Measurements from ENCODE around the gene ZEB1. TPM values are rescaled to one million over a fixed set of nuclear protein-coding genes. Genes with fewer than 3 reads are reported as not detected.

The ZEB1 gene
- total RNA-seq = 67.3 TPM

- H3K27me3 ChIP-seq (ENCODE audit: control insufficient read depth in 3 of 3, insufficient read depth in 3 of 3, low read length in 3 of 3) = no peaks in the 10 kb centered on the region
- H3K9ac ChIP-seq (ENCODE audit: low read depth in 1 of 3, low read length in 3 of 3) = peak within 1 kb of the TSS; percentile 85 to 89 (median 89)
- no peaks in the 10 kb centered on the region for H3K9me3 ChIP-seq (ENCODE audit: control insufficient read depth in 3 of 3, low read length in 3 of 3)
- peak within 1 kb of the TSS; percentile 89 to 97 (median 92) for H3K4me3 ChIP-seq (ENCODE audit: low read length in 3 of 3)
- peak within 1 kb of the TSS; percentile 93 for H3K27ac ChIP-seq (ENCODE audit: low read depth, low read length)
- H3K4me1 ChIP-seq (ENCODE audit: control insufficient read depth in 3 of 3, insufficient read depth in 3 of 3, low read length in 3 of 3) = peaks cover 14 to 29% (median 23%) of the 10 kb centered on the region in 3 donors
- no peaks in the 10 kb centered on the region for H3K36me3 ChIP-seq (ENCODE audit: control insufficient read depth in 3 of 3, insufficient read depth in 3 of 3, low read length in 3 of 3)
These were observed at the start of gene ZEB1 for GRCh38 chr10:31318854-31319601. Gene ZEB1 (plus strand): TSS chr10:31319216. CDS start chr10:31319235, 19 bp downstream.

DNA sequence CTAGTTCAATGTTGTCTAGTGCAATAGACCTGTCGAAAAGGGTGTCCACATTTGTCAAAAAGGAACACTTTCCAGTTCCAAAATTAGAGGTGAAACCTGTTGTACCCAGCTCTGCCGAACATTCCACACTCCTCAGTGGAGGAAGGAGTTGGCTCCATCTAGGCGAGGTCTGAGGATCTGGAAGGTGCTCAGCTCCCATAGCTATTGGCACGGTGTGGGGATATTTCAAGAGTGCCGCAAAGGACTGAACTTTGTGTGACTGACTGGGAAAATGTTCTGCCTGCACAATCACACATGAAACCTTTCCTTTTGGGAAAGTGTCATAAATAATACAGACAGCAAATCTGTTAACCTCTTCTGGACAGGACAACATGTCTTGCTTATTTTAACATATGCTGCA is 48.1 kb upstream of the ZEB1 start:
- Histone ChIP-seq H3K9me3 (ENCODE audit: control insufficient read depth in 3 of 3, low read length in 3 of 3) (no peaks in the 10 kb centered on the region), H3K9ac (ENCODE audit: low read depth in 1 of 3, low read length in 3 of 3) (no peak overlapping the region), H3K36me3 (ENCODE audit: control insufficient read depth in 3 of 3, insufficient read depth in 3 of 3, low read length in 3 of 3) (no peaks in the 10 kb centered on the region), H3K27ac (ENCODE audit: low read depth, low read length) (no peak overlapping the region), H3K4me1 (ENCODE audit: control insufficient read depth in 3 of 3, insufficient read depth in 3 of 3, low read length in 3 of 3) (peaks cover 0 to 7% (median 2%) of the 10 kb centered on the region in 3 donors), H3K27me3 (ENCODE audit: control insufficient read depth in 3 of 3, insufficient read depth in 3 of 3, low read length in 3 of 3) (no peaks in the 10 kb centered on the region), H3K4me3 (ENCODE audit: low read length in 3 of 3) (peak overlapping the region in 1 of 3 donors; percentile 13)

- no peaks in the 10 kb centered on the region for H3K9me3 ChIP-seq (ENCODE audit: control insufficient read depth in 3 of 3, low read length in 3 of 3)
- H3K4me1 ChIP-seq (ENCODE audit: control insufficient read depth in 3 of 3, insufficient read depth in 3 of 3, low read length in 3 of 3) = peaks cover 0 to 7% (median 2%) of the 10 kb centered on the region in 3 donors
- H3K4me3 ChIP-seq (ENCODE audit: low read length in 3 of 3) = no peak overlapping the region
- no peaks in the 10 kb centered on the region for H3K27me3 ChIP-seq (ENCODE audit: control insufficient read depth in 3 of 3, insufficient read depth in 3 of 3, low read length in 3 of 3)
- no peak overlapping the region for H3K9ac ChIP-seq (ENCODE audit: low read depth in 1 of 3, low read length in 3 of 3)
- H3K36me3 ChIP-seq (ENCODE audit: control insufficient read depth in 3 of 3, insufficient read depth in 3 of 3, low read length in 3 of 3) = no peaks in the 10 kb centered on the region
- H3K27ac ChIP-seq (ENCODE audit: low read depth, low read length) = no peak overlapping the region
These were observed 46.2 kb upstream of the ZEB1 start for GRCh38 chr10:31272841-31273240.

- H3K27ac ChIP-seq (ENCODE audit: low read depth, low read length) = no peak overlapping the region
- H3K27me3 ChIP-seq (ENCODE audit: control insufficient read depth in 3 of 3, insufficient read depth in 3 of 3, low read length in 3 of 3) = no peaks in the 10 kb centered on the region
- no peak overlapping the region for H3K9ac ChIP-seq (ENCODE audit: low read depth in 1 of 3, low read length in 3 of 3)
- H3K4me3 ChIP-seq (ENCODE audit: low read length in 3 of 3) = no peak overlapping the region
- H3K4me1 ChIP-seq (ENCODE audit: control insufficient read depth in 3 of 3, insufficient read depth in 3 of 3, low read length in 3 of 3) = peaks cover 0 to 7% (median 2%) of the 10 kb centered on the region in 3 donors
- H3K9me3 ChIP-seq (ENCODE audit: control insufficient read depth in 3 of 3, low read length in 3 of 3) = no peaks in the 10 kb centered on the region
- no peaks in the 10 kb centered on the region for H3K36me3 ChIP-seq (ENCODE audit: control insufficient read depth in 3 of 3, insufficient read depth in 3 of 3, low read length in 3 of 3)
These were observed 45.2 kb upstream of the ZEB1 start for GRCh38 chr10:31273789-31274188.

- Histone ChIP-seq H3K4me3 (ENCODE audit: low read length in 3 of 3) (no peak overlapping the region), H3K9me3 (ENCODE audit: control insufficient read depth in 3 of 3, low read length in 3 of 3) (no peaks in the 10 kb centered on the region), H3K9ac (ENCODE audit: low read depth in 1 of 3, low read length in 3 of 3) (no peak overlapping the region), H3K36me3 (ENCODE audit: control insufficient read depth in 3 of 3, insufficient read depth in 3 of 3, low read length in 3 of 3) (no peaks in the 10 kb centered on the region), H3K4me1 (ENCODE audit: control insufficient read depth in 3 of 3, insufficient read depth in 3 of 3, low read length in 3 of 3) (peaks cover 0 to 7% (median 2%) of the 10 kb centered on the region in 3 donors), H3K27me3 (ENCODE audit: control insufficient read depth in 3 of 3, insufficient read depth in 3 of 3, low read length in 3 of 3) (no peaks in the 10 kb centered on the region), H3K27ac (ENCODE audit: low read depth, low read length) (no peak overlapping the region)
These were observed 44.7 kb upstream of the ZEB1 start for GRCh38 chr10:31274310-31274709.

DNA sequence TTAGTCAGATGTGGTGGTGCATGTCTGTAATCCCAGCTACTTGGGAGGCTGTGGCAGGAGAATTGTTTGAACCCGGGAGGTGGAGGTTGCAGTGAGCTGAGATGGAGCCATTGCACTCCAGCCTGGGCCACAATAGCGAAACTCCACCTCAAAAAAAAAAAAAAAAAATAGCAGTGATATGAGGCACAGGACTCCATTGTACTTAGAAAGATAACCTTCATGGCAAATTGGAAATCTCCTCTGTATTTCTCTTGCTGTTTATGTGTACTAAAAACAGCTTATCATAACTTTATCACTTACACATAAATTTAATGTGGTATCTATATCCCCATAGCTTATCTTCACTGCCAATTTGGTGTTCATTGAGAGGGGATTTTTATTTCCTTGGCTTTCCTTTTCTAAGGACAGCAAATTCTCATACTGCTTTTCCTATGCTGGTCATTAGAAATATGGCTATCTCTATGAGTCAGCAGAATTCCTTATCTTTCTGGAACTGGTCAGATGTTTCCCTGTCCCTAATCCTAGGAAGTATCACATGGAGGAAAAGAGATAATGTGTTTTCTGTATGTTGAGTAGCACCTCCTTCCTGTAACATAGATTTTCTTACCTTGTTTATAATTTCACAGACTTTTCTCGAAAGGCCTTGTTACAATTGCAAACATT is 40.6 kb upstream of the ZEB1 start:
- H3K4me1 ChIP-seq (ENCODE audit: control insufficient read depth in 3 of 3, insufficient read depth in 3 of 3, low read length in 3 of 3) = no peaks in the 10 kb centered on the region
- no peak overlapping the region for H3K27ac ChIP-seq (ENCODE audit: low read depth, low read length)
- no peaks in the 10 kb centered on the region for H3K36me3 ChIP-seq (ENCODE audit: control insufficient read depth in 3 of 3, insufficient read depth in 3 of 3, low read length in 3 of 3)
- H3K4me3 ChIP-seq (ENCODE audit: low read length in 3 of 3) = no peak overlapping the region
- no peaks in the 10 kb centered on the region for H3K27me3 ChIP-seq (ENCODE audit: control insufficient read depth in 3 of 3, insufficient read depth in 3 of 3, low read length in 3 of 3)
- H3K9me3 ChIP-seq (ENCODE audit: control insufficient read depth in 3 of 3, low read length in 3 of 3) = no peaks in the 10 kb centered on the region
- H3K9ac ChIP-seq (ENCODE audit: low read depth in 1 of 3, low read length in 3 of 3) = no peak overlapping the region

- Histone ChIP-seq H3K9ac (ENCODE audit: low read depth in 1 of 3, low read length in 3 of 3) (no peak overlapping the region), H3K9me3 (ENCODE audit: control insufficient read depth in 3 of 3, low read length in 3 of 3) (no peaks in the 10 kb centered on the region), H3K4me1 (ENCODE audit: control insufficient read depth in 3 of 3, insufficient read depth in 3 of 3, low read length in 3 of 3) (no peaks in the 10 kb centered on the region), H3K36me3 (ENCODE audit: control insufficient read depth in 3 of 3, insufficient read depth in 3 of 3, low read length in 3 of 3) (no peaks in the 10 kb centered on the region), H3K27me3 (ENCODE audit: control insufficient read depth in 3 of 3, insufficient read depth in 3 of 3, low read length in 3 of 3) (no peaks in the 10 kb centered on the region), H3K4me3 (ENCODE audit: low read length in 3 of 3) (no peak overlapping the region), H3K27ac (ENCODE audit: low read depth, low read length) (no peak overlapping the region)
These were observed 38.0 kb upstream of the ZEB1 start for GRCh38 chr10:31280972-31281371.

GRCh38 chr10:31288001-31288400 is 31.0 kb upstream of the ZEB1 start:
- Histone ChIP-seq H3K27me3 (ENCODE audit: control insufficient read depth in 3 of 3, insufficient read depth in 3 of 3, low read length in 3 of 3) (no peaks in the 10 kb centered on the region), H3K36me3 (ENCODE audit: control insufficient read depth in 3 of 3, insufficient read depth in 3 of 3, low read length in 3 of 3) (no peaks in the 10 kb centered on the region), H3K9ac (ENCODE audit: low read depth in 1 of 3, low read length in 3 of 3) (no peak overlapping the region), H3K4me1 (ENCODE audit: control insufficient read depth in 3 of 3, insufficient read depth in 3 of 3, low read length in 3 of 3) (no peaks in the 10 kb centered on the region), H3K4me3 (ENCODE audit: low read length in 3 of 3) (no peak overlapping the region), H3K9me3 (ENCODE audit: control insufficient read depth in 3 of 3, low read length in 3 of 3) (no peaks in the 10 kb centered on the region), H3K27ac (ENCODE audit: low read depth, low read length) (no peak overlapping the region)

- Histone ChIP-seq H3K9me3 (ENCODE audit: control insufficient read depth in 3 of 3, low read length in 3 of 3) (no peaks in the 10 kb centered on the region), H3K36me3 (ENCODE audit: control insufficient read depth in 3 of 3, insufficient read depth in 3 of 3, low read length in 3 of 3) (no peaks in the 10 kb centered on the region), H3K4me1 (ENCODE audit: control insufficient read depth in 3 of 3, insufficient read depth in 3 of 3, low read length in 3 of 3) (no peaks in the 10 kb centered on the region), H3K27ac (ENCODE audit: low read depth, low read length) (no peak overlapping the region), H3K27me3 (ENCODE audit: control insufficient read depth in 3 of 3, insufficient read depth in 3 of 3, low read length in 3 of 3) (no peaks in the 10 kb centered on the region), H3K4me3 (ENCODE audit: low read length in 3 of 3) (no peak overlapping the region), H3K9ac (ENCODE audit: low read depth in 1 of 3, low read length in 3 of 3) (no peak overlapping the region)
These were observed 30.1 kb upstream of the ZEB1 start for GRCh38 chr10:31288962-31289361.

- Histone ChIP-seq H3K27ac (ENCODE audit: low read depth, low read length) (no peak overlapping the region), H3K4me3 (ENCODE audit: low read length in 3 of 3) (no peak overlapping the region), H3K27me3 (ENCODE audit: control insufficient read depth in 3 of 3, insufficient read depth in 3 of 3, low read length in 3 of 3) (no peaks in the 10 kb centered on the region), H3K9ac (ENCODE audit: low read depth in 1 of 3, low read length in 3 of 3) (no peak overlapping the region), H3K4me1 (ENCODE audit: control insufficient read depth in 3 of 3, insufficient read depth in 3 of 3, low read length in 3 of 3) (no peaks in the 10 kb centered on the region), H3K36me3 (ENCODE audit: control insufficient read depth in 3 of 3, insufficient read depth in 3 of 3, low read length in 3 of 3) (no peaks in the 10 kb centered on the region), H3K9me3 (ENCODE audit: control insufficient read depth in 3 of 3, low read length in 3 of 3) (no peaks in the 10 kb centered on the region)
These were observed 28.6 kb upstream of the ZEB1 start for GRCh38 chr10:31290386-31290785.

Measured in skeletal muscle tissue (tissue), 4 donors.